Superior temporal gyrus (tissue), 1 donor: ENCODE data around the gene ATP2B3.

ENCODE experiments used
- DNase-seq: peaks from one replicate; pipeline ENCODE4 v3.0.0-alpha.2; 2016; ENCODE audit errors: extremely low spot score

Gene ATP2B3

GRCh38 chrX:153507484-153508178 is 9.8 kb upstream of the ATP2B3 start:
- DNase-seq: peak; percentile 77

GRCh38 chrX:153509592-153509991 is 7.8 kb upstream of the ATP2B3 start:
- no peak for DNase-seq

GRCh38 chrX:153510383-153510782 is 7.1 kb upstream of the ATP2B3 start:
- DNase-seq: no peak

GRCh38 chrX:153511784-153512500 is 5.5 kb upstream of the ATP2B3 start:
- no peak for DNase-seq

- DNase-seq: no peak
These were observed 4.9 kb upstream of the ATP2B3 start for GRCh38 chrX:153512501-153512893.

GRCh38 chrX:153513265-153513664 is 4.2 kb upstream of the ATP2B3 start:
- DNase-seq: no peak

GRCh38 chrX:153514259-153514658 is 3.2 kb upstream of the ATP2B3 start:
- no peak for DNase-seq

GRCh38 chrX:153515435-153515834 is 2.0 kb upstream of the ATP2B3 start:
- DNase-seq: no peak

GRCh38 chrX:153516073-153516472 is 1.4 kb upstream of the ATP2B3 start:
- DNase-seq: no peak

GRCh38 chrX:153517946-153518834 is 748 bp downstream of the ATP2B3 start:
- no peak for DNase-seq

- no peak for DNase-seq
These were observed 2.3 kb downstream of the ATP2B3 start for GRCh38 chrX:153519569-153520286.

GRCh38 chrX:153520287-153520917 is 3.0 kb downstream of the ATP2B3 start:
- no peak for DNase-seq

- peak; percentile 14 for DNase-seq
These were observed 3.6 kb downstream of the ATP2B3 start for GRCh38 chrX:153521034-153521433.

GRCh38 chrX:153522259-153522658 is 4.8 kb downstream of the ATP2B3 start:
- no peak for DNase-seq

GRCh38 chrX:153523269-153523668 is 5.8 kb downstream of the ATP2B3 start:
- DNase-seq: no peak

GRCh38 chrX:153524234-153524633 is 6.8 kb downstream of the ATP2B3 start:
- DNase-seq: no peak

- DNase-seq: no peak
These were observed 8.0 kb downstream of the ATP2B3 start for GRCh38 chrX:153525451-153525850.

GRCh38 chrX:153526042-153526441 is 8.6 kb downstream of the ATP2B3 start:
- DNase-seq: no peak

- DNase-seq: no peak
These were observed 9.4 kb downstream of the ATP2B3 start for GRCh38 chrX:153526801-153527200.

GRCh38 chrX:153527208-153527607 is 9.8 kb downstream of the ATP2B3 start:
- DNase-seq: no peak

GRCh38 chrX:153530411-153531129 is 13.1 kb downstream of the ATP2B3 start:
- DNase-seq: no peak
